HG03378 (cell line): ENCODE results near the gene DUS1L.
"Not testable (repeated sequence)": the region's sequence is repeated elsewhere in the genome, so short reads cannot be mapped to it uniquely, and the experiment has no call there.

Source experiments
- ATAC-seq: cut with Tn5 transposase; IDR thresholded peaks from one replicate; pipeline ENCODE4 v1.9.1; 2021; ENCODE audit warnings: mild to moderate bottlenecking, moderate library complexity; ENCODE audit not compliant: unreplicated experiment

The DUS1L gene

GRCh38 chr17:82045936-82046484 is 19.6 kb downstream of the DUS1L start:
- no peak for ATAC-seq

DNA sequence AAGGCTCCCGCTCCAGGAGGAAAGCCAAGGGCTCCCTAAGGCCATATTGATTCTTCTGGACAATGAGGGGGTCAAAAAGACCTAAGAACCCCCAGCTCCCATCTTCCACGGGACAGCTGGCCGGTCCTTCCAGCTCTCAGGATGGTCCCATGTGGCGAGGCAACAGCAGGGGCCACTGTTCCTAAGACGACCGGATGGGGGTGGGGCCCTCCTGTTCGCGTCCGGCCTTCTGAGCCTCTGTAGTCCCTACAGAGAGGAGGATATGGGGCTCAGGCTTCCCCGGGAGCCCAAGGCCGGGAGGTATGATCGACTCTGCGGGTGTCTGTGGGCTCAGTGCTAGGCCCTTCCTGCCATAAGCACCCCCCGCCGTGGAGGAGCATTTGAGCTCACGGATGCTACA is 22.1 kb downstream of the DUS1L start:
- ATAC-seq, result no peak

DNA sequence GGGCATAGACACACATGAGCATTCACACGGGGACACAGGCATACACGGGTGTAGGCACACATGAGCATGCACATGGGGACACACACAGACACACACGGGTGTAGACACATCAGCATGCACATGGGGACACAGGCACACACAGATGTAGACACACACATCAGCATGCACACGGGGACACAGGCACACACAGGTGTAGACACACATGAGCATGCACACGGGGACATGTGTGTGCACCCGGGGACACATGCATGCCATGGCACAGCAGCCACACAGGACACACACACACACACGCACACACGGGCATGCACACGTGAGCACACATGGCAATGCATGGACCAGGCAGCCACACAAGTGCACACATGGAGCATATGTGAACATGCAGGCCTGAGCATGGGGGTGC is 23.0 kb downstream of the DUS1L start:
- no peak for ATAC-seq

DNA sequence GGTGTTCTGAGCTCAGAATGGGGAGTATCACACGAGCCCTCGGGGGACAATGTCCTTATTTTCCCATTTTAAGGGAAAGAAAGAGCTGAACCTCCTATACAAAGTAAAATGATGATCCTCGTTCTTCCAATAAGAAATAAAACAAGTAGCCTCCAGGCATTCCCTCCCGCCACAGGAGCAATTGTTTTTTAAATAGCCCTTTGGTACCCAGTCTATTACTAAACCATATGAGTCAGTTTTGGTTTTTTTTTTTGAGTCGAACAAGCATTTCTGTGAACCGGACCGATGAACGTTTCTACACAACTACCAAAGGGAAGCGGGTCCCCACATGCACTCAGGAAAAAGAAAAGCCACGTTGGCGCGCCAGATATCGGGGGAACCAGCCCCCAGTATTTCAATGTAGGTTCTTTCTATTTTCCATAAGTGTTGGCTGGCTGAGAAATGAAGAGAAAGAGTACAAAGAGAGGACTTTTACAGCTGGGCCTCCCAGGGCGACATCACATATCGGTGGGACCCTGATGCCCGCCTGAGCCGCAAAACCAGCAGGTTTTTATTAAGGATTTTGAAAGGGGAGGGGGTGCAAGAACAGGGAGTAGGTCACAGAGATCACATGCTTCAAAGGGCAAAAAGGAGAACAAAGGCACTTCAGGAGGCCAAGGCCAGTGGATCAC is 24.3 kb downstream of the DUS1L start:
- no peak for ATAC-seq

- no peak for ATAC-seq
Observed at GRCh38 chr17:82039695-82040299, 25.8 kb downstream of the DUS1L start.

DNA sequence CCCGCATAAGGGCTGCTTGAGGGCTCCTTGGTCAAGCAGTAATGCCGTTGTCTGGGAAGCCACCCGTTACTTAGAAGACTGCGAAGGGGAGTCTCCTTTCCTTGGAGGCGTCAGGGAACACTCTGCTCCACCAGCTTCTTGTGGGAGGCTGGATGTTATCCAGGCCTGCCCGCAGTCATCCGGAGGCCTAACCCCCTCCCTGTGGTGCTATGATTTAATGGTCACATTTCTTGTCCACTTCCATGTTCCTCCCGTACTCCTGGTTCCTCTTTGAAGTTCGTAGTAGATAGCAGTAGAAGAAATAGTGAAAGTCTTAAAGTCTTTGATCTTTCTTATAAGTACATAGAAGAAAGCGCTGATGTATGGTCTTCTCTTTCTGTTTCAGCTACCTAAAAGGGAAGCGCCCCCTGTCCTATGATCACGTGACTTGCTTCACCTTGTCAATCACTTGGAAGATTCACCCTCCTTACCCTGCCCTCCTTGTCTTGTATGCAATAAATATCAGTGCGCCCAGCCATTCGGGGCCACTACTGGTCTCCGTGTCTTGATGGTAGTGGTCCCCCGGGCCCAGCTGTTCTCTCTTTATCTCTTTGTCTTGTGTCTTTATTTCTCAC is 26.7 kb downstream of the DUS1L start:
- not testable (repeated sequence) for ATAC-seq

GRCh38 chr17:82037889-82038195 is 27.8 kb downstream of the DUS1L start:
- ATAC-seq, result no peak

GRCh38 chr17:82037092-82037888 is 28.3 kb downstream of the DUS1L start, which contains the start of gene DCXR:
Gene DCXR, minus strand, starts transcription at chr17:82037697. Its CDS starts 15 bp downstream, at chr17:82037682.
- ATAC-seq, result peak; percentile 85

GRCh38 chr17:82036634-82037091 is 28.9 kb downstream of the DUS1L start:
- ATAC-seq, result no peak

DNA sequence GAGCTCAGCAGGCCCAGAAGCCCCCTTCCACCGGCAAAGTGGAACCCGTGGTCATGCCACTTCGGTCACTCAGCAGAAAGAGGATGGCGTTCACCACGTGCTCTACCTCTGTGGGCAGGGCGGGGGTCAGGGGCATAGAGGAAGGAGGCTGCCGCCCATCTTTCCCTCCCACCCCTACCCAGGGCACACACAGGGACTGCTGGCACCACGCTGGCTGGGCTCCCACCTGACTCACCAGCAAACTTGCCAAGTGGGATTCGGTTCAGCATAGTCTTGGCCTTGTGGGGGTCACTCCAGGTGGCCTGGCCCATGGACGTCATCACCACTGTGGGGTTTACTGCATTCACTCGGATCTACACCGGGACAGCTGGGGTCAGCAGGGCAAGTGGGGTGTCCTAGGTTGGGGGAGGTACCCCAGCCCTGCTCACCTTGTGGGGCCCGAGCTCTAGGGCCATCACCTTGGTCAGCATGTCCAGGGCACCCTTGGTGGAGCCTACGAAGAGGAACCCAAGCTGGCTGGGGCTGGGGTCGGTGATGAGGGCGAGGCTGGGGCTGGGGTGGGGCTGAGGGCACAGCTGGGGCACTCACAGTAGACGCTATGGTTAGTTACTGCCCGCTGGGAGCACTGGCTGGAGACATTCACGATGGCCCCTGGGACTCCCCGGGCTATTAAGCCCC is 29.5 kb downstream of the DUS1L start:
- ATAC-seq, result no peak

DNA sequence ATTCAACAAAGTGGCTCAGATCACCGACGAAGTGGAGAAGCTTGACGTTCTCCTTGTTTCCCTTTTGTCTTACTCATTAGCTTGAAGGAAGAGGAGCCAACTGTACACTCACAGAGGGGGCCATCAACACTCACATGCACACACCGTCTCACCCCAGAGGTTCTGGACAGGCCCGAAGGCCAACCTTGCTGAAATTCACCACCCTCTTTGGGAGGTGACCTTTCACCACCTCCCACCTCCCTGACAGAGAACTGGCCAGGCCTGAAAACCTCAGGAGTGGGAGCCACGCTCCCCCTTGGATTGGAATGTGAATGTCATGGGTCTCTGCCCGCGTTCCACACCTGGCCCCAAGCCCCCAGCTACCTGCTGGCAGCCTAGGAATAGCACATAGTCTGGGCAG is 30.1 kb downstream of the DUS1L start:
- ATAC-seq, result no peak

DNA sequence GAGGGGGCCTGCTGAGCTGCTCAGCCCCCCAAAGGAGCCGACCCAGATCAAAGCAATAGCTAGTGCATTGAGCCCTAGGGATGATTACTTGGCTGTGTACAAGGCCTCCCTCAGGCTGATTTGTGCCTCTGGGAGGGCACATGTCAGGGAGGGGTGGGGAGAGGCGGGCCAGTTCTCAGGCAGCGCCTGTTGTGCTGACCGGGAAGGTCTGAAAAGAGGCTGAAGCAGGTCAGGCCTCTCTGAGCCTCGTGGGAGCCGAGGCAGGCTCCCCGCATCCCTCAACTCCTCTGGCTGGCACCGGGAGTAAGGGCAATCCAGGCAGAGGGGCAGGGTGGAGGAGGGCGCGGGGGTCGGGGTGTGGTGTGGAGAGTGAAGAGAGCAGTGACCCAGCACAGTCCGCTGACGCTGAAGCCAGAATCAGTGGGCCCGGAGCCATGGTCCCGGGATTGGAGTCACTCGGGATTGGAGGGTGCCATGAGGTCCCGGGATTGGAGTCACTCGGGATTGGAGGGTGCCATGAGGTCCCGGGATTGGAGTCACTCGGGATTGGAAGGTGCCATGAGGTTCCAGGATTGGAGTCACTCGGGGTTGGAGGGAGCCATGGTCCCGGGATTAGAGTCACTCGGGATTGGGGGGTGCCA is 31.1 kb downstream of the DUS1L start:
- ATAC-seq, result no peak

GRCh38 chr17:82033359-82034085 is 32.1 kb downstream of the DUS1L start:
- no peak for ATAC-seq

DNA sequence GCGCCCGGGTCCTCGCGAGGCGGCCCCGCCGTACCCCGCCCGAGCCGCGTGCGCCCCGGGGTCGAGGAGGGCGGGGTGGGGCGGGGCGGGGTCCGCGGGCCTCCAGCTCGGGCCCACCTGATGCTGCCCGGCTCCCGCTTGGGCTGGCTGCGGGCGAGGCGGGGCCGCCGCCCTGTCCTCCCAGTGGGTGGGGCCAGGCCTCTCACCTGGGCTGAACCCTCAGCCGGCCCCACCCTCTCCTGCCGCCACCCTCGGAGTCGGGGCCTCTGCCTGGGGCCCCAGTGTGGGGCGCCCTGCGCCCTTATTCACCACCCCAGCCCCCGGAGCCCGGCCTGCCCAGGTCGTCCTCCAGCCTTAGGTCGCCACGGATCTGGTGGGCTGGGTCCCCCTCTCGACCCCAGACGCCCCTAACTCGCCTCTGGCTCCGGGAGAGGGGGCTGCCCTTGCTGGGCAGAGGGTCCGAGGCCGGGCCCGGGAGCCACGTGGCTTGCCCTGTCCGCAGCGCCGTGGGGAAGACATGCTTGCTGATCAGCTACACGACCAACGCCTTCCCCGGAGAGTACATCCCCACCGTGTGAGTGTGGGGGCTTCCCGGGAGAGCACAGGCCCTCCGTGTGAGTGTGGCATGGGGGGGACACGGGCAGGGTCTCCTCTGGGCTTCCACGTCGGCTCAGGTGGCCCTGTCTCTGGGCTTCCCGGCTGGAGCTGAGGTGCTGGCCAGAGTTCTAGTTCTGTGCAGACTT is 33.5 kb downstream of the DUS1L start:
- ATAC-seq, result no peak

- ATAC-seq, result no peak
Observed at GRCh38 chr17:82031303-82031884, 34.2 kb downstream of the DUS1L start, which contains the start of gene RAC3. Gene RAC3, plus strand, starts transcription at chr17:82031678. Its CDS starts 84 bp downstream, at chr17:82031762.

DNA sequence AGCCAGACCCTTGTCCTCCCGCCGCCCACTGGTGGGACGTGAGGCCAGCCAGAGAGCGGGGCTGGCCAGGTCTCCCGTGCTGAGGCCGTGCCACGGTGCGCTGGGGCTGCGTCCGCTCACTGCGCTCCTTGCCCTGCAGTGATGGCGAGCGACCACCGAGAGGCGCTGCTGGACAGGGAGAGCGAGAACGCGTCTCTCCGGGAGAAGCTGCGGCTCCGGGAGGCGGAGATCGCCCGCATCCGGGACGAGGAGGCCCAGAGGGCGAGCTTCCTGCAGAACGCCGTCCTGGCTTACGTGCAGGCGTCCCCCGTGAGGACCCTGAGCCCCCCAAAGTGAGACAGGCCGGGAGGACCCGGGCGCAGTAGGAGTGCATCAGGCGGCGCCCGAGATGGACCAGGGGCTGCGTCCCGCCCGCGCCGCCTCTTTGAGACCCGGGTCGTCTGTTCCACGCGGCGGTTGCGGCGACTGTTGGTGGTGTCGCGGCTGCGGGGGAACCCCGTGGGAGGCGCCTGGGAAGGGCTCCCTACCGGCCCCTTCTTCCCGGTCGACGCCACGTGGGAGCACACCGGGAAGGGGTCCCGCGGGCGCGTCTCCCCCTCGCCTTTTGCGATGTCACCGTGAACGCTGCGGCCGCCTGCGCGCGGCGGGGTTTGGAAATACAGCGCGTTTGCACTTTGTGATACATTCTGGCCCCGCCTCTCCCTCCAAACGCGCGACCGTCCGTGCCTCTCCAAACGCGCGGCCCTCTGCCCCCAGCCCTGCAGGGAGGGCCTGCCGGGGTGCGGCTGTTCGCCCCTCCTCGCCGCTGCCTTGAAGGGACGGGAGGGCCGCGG is 34.9 kb downstream of the DUS1L start:
- no peak for ATAC-seq

GRCh38 chr17:82029990-82030469 is 35.6 kb downstream of the DUS1L start:
- ATAC-seq, result no peak
